IPS-11a (cell line): ENCODE measurements around the gene TST.

ENCODE experiments used
- H3K4me3 ChIP-seq: one replicate; pipeline ENCODE4 v1.5.1; 2013; ENCODE audit warnings: low read depth, low read length, control low read depth

TST gene

DNA sequence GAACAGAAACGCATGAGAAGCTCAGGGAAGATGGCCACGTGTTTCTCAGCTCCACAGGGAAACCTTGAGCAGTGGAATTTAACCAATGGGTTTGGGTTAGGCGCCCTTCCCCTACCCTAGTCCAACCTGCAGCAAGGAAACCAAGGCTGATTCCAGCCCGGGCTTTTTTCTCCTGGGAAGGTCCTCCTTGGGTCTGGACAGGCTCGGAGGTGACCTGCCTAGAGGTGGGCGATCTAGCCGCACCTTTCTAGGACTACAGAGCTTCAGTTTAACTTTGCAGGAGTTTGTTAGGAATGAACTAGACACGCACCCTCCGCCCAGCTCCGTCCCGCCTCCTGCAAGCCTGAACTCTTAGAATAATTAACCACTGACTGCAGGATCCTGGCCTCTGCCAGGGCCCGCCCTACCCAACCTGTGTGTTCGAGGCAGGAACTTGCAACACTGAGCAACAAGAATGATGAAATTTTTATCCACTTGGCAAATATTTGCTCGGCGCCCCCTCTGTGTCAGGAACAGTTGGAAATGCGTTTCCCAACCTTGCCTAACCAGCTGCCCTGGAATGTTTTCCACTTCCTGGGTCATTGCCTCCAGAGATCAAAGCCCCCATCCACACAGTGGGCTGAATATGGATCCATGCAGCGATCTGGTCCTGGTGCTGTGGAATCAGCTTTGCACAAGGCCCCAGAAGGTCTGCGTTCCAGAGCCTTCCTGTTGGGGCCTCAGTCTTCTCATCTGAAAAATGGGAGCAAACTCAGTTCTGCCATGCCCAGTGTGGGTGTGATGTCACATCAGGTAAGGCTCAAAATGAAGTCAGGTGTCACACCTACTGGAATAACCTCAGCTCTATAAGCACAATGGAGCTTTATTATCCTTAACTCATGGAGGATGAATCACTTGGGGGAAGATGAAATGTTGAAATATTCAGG lies 13.6 kb upstream of the TST start:
- no peak overlapping the region for H3K4me3 ChIP-seq

DNA sequence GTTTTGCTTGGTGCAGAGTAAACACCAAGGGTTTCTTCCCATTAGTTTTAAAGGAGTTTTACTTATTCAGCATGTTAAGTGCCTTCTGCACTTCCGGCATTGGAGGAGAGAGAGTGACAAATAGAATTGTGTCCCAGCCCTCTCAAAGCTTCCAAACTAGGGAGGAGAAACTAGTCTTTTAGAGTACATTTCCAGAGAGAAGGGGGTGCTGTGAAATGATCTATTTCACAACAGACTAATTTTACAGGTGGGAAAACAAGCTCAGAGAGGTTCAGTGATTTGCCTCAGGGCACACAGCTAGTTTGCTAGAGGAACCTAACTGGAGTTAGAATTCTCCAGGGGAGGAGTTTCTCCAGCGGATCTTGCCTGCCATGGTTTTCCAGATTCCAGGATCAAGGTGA lies 12.9 kb upstream of the TST start:
- H3K4me3 ChIP-seq: no peak overlapping the region

DNA sequence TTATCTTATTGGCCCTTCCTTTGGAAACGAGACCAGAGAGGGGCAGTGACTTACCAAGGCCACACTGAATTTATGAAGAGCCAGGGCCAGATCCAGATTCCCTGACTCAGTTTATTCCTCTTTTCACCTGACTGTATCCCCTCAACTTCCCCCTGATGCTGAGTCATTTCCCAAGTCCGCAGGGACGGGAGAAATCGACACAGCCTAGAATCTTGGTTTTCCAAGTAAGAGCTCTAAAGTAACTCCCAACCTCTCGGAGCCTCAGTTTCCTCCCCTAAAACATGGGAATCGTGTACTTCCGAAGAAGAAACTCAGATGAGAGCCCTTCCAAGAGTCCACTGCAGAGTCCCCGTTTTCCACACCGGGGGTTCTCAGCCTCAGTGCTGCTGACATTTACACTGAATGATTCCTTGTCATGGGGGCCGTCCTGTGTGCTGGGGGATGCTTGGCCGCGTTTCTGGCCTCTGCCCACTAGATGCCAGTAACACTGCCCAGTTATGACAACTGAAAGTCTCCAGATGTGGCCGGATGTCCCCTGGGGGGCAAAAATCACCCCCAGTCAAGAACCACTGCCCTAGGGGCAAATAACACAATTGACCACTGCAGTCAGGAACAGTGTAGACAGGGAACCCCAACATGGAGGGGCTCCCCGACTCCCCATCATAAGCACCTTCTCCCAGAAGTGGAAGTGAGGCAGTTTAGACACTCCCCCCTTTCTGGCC lies 11.5 kb upstream of the TST start:
- no peak overlapping the region for H3K4me3 ChIP-seq

DNA sequence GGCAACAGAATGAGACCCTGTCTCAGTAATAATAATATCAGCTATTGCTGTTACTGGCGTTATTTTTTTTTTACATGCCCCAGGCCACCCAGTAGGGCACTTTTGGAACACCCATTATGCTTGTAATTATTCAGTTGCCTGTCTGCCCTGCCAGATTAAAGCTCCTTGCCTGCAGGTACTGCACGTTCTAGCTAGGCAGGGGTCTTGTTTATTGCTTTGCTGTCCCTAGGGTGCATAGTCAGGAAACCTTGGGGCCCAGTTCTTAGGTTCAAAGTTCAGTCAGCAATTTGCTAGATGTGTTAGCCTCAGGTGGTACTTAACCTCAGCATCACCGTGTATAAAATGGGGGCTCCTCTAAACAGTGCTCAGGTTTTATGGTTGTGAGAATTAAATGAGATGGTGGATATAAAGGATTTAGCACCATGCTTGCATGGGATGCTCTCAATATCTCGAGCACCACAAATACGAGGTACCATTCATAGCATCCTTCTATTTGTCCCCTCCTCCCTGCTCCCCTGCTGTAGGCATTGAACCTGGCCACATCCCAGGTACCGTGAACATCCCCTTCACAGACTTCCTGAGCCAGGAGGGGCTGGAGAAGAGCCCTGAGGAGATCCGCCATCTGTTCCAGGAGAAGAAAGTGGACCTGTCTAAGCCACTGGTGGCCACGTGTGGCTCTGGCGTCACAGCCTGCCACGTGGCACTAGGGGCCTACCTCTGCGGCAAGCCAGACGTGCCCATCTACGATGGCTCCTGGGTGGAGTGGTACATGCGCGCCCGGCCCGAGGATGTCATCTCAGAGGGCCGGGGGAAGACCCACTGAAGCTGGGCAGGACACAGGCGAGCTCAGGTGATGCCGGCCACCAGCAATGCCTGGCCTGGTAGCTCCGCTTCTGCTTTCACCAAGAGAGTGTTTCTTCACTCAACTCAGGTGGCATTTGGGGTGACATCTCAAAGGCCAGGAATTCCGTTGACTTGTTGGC lies 9.7 kb upstream of the TST start:
- H3K4me3 ChIP-seq: no peak overlapping the region

DNA sequence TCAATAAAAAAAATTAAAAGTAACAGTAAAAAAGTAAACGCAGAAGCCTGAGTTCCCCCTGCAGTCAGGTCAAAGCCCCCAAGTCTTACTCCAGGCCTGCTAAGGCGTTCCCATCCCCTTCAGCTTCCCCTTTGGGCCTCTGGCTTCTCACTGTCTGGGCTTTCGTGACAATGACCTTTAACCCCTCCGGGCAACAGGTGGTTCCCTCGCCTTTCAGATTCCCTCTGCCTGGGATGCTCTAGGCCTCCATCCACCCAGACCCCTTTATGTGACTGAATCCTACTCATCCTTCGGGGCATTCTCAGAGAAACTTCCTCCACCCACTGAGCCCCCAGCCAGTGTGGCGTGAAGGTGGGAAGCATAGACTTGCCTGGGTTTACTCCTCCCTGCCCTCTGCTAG lies 8.3 kb upstream of the TST start:
- no peak overlapping the region for H3K4me3 ChIP-seq

DNA sequence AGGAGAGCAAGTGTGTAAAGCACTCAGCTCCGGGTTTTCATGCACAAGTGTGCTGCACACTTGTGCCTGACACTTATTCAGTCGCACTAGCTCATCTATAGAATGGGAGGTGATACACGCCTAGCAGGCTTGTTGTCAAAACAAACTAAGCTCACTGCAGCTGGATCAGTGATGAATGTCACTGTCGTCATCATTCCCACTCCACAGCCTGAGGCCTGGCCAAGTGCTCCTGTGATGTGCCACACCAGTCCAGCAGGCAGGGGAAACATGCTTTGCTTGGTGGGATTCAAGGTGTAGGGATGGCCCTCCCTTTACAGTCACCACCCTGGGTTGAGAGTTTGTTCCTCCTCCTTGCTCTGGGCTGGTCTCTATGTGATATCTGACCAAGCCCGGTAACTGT lies 7.1 kb upstream of the TST start:
- no peak overlapping the region for H3K4me3 ChIP-seq

DNA sequence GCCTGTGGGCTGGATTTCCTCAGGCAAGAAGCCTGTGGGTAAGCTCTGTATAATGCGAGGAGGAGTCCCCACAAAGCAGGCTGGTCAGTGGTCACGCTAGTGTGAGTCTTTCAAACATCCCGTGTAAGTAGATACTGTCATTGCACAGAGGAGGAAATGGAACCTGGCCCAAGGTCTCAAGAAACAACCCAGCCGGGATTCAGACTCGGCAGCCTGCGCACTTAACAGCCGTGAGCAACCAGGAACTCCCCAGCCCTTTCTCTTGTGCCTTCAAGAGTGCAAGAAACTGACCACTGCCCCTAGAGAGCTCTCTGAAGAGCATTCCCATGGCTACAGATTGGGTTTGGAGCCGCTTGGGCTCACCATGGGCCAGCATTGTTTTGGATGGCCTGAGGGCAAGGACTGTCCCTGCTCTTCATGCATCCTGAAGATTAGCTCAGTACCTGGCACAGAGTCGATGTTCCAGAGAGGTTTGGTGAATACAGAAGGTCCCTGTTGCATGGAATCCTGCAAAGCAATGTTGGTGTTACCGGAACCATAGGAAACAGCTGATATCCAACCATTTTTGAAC lies 6.3 kb upstream of the TST start:
- H3K4me3 ChIP-seq: no peak overlapping the region

DNA sequence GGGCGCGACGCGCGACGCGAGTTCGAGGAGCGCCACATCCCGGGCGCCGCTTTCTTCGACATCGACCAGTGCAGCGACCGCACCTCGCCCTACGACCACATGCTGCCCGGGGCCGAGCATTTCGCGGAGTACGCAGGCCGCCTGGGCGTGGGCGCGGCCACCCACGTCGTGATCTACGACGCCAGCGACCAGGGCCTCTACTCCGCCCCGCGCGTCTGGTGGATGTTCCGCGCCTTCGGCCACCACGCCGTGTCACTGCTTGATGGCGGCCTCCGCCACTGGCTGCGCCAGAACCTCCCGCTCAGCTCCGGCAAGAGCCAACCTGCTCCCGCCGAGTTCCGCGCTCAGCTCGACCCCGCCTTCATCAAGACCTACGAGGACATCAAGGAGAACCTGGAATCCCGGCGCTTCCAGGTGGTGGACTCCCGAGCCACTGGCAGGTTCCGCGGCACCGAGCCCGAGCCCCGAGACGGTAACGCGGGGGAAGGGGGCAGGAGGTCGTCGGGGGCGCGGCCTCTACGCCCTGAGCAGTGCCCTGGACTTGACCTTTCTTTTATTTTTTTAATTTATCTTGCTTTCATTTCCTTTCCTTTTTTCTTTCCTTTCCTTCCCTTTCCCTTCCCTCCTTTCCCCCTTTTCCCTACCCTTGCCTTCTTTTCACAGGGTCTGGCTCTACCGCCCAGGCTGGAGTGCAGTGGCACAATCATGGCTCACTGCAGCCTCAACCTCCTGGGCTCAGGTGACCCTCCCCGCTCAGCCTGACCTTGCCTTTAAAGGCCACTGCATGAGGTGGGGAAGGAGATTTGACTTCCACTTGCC lies 5.3 kb upstream of the TST start:
- no peak overlapping the region for H3K4me3 ChIP-seq

DNA sequence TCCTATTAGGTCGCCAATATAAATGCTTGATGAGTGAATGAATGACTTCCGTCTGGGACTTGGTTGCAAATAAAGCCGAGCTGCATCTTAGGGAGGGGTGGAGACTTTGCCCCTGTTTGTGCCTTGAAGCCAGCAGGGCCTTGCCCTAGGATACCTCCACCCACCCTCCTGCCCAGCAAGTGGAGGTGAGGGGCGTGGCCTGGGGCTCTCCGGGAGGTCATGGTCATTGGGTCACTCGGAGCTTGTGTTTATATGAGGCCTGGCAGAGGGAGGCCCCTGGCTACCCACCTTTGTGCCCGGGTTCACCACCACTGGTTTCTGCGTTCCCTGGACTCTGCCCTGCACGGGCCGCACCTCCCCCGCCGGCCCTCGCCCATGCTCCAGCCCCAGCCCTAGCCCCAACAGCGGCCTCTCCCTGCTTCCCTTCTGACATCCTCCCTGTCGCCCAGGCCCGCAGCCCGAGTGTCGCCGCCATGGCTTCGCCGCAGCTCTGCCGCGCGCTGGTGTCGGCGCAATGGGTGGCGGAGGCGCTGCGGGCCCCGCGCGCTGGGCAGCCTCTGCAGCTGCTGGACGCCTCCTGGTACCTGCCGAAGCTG lies 4.6 kb upstream of the TST start:
- no peak overlapping the region for H3K4me3 ChIP-seq

DNA sequence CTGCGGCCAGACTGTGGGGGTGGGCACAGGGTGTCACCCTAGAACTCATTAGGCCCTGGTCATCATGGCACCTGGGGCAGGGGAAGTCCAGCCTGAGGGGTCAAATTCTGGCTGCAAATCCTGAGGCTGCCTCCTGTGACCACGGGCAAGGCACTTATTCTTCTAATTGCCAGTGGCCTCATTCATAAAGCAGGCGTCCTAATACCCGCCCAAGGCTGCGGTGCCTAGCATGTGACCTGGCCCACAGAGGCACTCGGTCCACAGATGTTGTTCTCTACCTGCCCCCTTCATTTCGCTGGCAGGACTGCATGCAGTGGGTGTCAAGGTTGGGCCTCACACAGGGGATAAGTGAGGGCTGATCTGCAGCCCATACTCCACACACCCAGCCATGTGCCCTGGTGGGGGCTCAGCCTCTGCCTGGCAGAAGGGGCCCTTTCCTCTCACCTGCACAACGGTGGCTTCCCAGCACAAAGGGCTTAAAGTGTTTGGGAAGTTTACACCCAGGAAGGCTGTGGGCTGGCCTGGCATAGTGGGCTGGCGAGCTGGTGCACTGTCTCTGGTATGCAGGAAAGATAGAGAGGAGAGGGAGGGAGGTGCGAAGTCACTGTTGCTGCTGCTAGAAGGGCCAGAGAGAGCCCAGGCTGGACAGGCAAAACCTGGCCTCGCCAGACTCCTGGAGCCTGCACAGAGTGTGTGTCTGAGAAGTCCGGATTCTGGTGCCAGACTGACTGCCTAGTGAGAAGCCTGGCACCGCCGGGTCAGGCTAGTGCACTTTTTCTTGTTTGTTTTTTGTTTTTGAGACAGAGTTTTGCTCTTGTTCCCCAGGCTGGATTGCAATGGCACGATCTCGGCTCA lies 3.5 kb upstream of the TST start:
- H3K4me3 ChIP-seq: no peak overlapping the region

DNA sequence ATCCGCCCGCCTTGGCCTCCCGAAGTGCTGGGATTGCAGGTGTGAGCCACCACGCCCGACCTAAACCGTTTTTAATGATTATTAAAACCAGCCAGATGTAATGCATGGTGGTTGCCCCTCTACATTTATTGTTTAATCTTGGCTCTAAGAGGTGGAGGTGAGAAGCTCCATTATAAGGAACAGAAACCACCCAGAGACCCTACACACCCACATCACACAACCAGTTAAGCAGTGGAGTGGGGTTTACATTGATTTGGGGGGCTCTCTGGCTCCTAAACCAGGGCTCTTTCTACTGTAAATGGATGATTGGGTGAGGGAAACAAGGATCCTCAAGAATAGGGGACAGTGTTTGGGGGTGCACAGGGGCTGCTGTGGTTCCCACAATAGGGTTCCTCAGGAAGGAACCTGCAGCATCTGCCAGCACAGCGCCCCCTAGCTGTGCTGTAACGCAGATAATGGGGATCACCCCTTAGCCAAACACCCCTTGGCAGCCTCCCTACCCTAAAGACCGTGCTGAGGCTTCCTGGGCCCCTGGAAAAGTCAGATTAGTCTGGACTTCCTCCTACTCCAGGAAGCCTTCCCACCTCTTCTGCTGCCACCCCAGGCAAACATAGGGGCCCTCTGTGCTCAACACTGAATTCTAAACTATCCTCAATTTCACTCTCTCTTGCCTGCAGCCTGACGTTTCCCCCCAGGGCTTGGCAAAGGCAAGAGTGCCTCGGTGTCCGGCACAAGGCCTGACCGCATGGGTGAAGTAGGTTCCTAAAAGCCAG lies 2.6 kb upstream of the TST start:
- H3K4me3 ChIP-seq: no peak overlapping the region

DNA sequence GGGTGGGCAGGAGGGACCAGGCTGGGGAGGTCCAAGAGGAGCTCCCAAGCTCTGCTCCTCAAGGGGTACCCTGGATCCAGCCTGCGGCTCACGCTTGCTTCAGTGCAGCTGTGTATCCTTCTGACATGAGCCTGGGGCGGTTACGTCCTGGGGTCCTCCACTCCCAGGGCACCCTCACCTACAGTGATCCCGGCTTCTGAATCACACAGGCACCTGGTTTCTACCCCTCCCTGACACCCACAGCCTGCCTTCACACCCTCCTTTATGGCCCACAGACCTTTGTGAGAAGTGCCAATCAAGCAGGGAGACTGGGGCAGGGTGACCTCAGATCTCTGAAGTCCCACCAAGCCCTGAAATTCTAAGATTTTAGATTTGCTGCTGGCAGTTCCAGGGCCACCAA lies 1.8 kb upstream of the TST start:
- H3K4me3 ChIP-seq: no peak overlapping the region

DNA sequence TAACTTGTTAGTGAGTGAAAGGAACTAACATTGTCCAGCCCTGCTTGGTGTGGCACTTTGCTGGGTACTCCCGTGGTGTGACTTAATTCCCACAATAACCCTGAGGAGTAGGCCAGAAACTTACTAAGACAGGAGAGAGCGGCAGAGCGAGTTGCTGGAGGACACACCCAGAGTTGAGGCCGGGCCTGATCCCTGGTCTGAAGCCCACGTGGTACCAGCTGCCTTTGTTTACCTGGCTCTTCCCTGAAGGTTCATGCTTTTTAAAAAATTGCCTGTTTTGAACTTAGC lies 889 bp upstream of the TST start:
- H3K4me3 ChIP-seq: peak overlapping the region; percentile 77

DNA sequence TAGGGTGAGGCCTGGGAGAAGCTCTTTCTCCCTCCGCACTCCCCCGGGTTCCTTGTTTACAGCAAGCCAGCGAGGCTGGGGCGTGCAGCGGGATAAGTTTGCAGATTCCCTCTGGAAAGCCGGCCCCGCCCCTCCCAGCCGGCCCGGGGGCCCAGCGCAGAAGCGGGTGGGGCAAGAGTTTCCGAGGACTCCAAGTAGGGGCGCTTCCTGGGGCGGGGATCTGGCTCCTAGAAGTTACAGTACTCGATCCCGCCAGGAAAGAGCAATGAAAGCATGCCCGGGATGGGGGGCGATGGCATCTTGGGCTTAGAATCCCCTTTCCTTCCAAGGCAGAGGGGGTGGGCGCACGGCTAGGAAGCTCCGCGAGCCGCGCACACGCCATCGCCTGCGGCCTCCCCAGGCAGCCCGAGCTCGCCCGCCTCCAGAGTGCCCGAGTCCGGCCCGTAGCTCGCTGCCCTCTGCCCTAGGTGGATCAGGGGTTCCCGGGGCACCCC lies 385 bp downstream of the TST start:
- peak overlapping the region; percentile 77 for H3K4me3 ChIP-seq

DNA sequence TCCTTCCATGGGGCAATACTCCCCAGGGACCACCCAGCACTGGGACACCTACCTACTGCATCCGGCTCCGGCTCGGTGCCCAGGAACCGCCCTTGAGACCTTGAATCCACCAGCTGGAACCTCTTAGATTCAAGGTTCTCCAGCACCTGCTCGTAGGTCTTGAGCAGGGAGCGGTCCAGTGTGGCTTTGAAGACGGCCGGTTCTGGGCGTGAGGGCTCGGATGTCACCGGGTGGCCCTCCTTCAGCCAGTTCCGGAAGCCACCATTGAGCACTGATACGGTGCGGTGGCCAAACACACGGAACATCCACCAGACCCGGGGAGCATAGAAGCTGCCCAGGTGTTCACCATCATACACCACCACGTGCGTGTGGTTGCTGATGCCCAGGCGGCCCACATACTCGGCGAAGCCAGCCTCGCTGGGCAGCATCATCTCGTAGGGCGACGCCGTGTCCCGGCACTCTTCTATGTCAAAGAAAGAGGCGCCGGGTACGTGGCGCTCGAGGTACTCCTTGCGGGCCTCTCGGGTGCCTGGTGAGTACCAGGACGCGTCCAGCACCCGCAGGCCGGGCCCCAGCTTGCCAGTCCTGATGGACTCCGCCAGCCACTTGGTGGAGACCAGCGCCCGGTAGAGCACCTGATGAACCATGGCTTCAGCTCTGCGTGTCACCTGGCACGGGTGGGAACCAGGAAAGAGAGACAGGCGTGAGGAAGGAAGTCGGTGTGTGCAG lies 997 bp downstream of the TST start:
- H3K4me3 ChIP-seq: peak overlapping the region; percentile 77

DNA sequence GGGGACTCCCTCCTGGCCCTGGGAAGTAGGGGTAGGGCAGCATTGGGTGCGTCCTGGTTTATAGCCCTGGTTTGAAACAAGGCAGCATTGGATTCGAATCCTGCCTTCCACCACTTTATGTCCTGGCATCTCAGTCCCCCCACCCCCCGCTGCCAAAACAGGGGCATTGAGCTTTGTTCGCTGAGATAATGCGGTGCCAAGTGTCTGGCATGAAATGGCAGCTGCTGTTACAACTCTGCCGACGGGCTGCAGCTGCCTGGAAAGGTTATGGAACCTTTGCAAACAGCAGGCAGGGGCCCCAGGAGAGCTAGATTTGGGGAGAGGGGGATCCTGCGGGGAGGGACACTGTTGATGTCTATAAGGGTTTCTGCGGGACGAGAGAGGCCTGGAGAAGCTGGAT lies 1.9 kb downstream of the TST start:
- no peak overlapping the region for H3K4me3 ChIP-seq
